LNCaP clone FGC (cell line): Measurements from ENCODE around the gene ZNF814.
A peak's percentile ranks its signal among the peaks of the same experiment; 100 is the strongest.

Source experiments
- DNase-seq: peaks from one replicate; pipeline ENCODE4 v3.0.0-alpha.2; 2011; ENCODE audit warnings: low read depth
- H3K4me3 ChIP-seq: 2 replicates; pipeline ENCODE4 v1.5.1; 2011; ENCODE audit warnings: mild to moderate bottlenecking, low read depth, low read length, control low read depth
- CTCF ChIP-seq: IDR thresholded peaks from 2 replicates; pipeline ENCODE4 v1.5.1; 2012; ENCODE audit warnings: mild to moderate bottlenecking; ENCODE audit not compliant: control insufficient read depth, insufficient read depth; ENCODE audit errors: extremely low read depth

Gene ZNF814

GRCh38 chr19:57888560-57889231 lies at the start of gene ZNF814:
Gene ZNF814, minus strand, starts transcription at chr19:57889037. Its CDS starts 235 bp downstream, at chr19:57888802.
- 0 out of 2 replicates have a peak, but pooled peaks have one; percentile 19 for TF ChIP-seq CTCF
- H3K4me3 ChIP-seq = peak within 1 kb of the TSS; percentile 99
- DNase-seq = peak; percentile 82

GRCh38 chr19:57935731-57936130 lies 46.9 kb upstream of the ZNF814 start:
- TF ChIP-seq CTCF = no peak
- peak overlapping the region; percentile 86; the same call in 1 of the 2 replicates for H3K4me3 ChIP-seq
- no peak for DNase-seq

- DNase-seq = peak; percentile 72
- peak within 1 kb of the TSS; percentile 86 for H3K4me3 ChIP-seq
- TF ChIP-seq CTCF = no peak
Measured at GRCh38 chr19:57934820-57935665, 46.2 kb upstream of the ZNF814 start, which contains the start of gene ZNF418. Gene ZNF418, minus strand, starts transcription at chr19:57935402. Its CDS starts 1,580 bp downstream, at chr19:57933822.

- no peak for DNase-seq
- TF ChIP-seq CTCF = no peak
- no peak overlapping the region for H3K4me3 ChIP-seq
Measured at GRCh38 chr19:57927587-57927986, 38.8 kb upstream of the ZNF814 start.

- DNase-seq = peak; percentile 86
- H3K4me3 ChIP-seq = peak within 1 kb of the TSS; percentile 71
Measured at GRCh38 chr19:57916168-57916995, 27.5 kb upstream of the ZNF814 start, which contains the start of gene ZNF417. Gene ZNF417, minus strand, starts transcription at chr19:57916592. Its CDS starts 181 bp downstream, at chr19:57916411.

More at GRCh38 chr19:57916168-57916995, 27.5 kb upstream of the ZNF814 start, which contains the start of gene ZNF417:
- peak; percentile 46 for TF ChIP-seq CTCF
